GM18508 (cell line): ENCODE measurements around the gene HPRT1.

ENCODE experiments used
- ATAC-seq: cut with Tn5 transposase; IDR thresholded peaks from one replicate; pipeline ENCODE4 v1.9.1; 2021; ENCODE audit warnings: moderate number of reproducible peaks; ENCODE audit not compliant: insufficient read depth, unreplicated experiment

Gene HPRT1

GRCh38 chrX:134541906-134542305, 81.9 kb downstream of the HPRT1 start:
- ATAC-seq, result no peak

- no peak for ATAC-seq
These were observed 82.5 kb downstream of the HPRT1 start for GRCh38 chrX:134542485-134542884.

DNA sequence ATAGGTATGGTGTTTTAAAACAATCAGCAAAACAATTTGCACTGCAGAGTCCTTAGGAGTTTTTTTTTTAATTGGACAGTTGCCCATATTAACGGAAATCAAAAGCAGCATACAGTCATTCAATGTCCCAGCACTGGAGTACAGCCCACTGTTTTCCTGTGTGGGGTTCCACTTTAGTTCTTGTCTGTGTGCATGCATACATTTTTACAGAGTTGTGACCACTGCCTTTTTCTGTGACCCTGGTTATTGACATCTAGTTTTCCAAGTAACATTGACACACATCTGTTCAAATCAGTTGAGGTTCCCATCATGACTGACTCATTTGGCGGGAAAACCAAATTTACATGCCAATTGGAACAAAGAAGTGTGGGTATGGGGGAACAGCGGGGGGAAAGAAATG, 83.3 kb downstream of the HPRT1 start:
- no peak for ATAC-seq

DNA sequence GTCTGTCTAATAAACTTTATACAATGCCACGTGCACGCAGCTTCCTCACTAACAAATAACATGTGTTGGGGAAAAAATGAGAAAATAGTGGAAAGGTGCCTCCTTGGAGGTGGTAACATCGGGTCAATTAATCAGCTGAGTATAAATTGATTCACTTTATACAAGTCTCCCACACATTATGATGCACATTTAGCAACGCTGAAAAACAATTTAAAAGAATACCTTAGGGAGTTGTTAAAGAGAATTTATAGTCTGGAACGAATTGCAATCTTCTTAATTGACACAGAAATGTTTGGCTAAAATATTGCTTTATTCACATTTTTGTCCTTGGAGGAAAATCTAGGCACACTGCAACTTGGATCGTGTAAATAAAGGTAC, 84.2 kb downstream of the HPRT1 start:
- ATAC-seq, result no peak

- ATAC-seq, result no peak
These were observed 84.7 kb downstream of the HPRT1 start for GRCh38 chrX:134544513-134545151.

DNA sequence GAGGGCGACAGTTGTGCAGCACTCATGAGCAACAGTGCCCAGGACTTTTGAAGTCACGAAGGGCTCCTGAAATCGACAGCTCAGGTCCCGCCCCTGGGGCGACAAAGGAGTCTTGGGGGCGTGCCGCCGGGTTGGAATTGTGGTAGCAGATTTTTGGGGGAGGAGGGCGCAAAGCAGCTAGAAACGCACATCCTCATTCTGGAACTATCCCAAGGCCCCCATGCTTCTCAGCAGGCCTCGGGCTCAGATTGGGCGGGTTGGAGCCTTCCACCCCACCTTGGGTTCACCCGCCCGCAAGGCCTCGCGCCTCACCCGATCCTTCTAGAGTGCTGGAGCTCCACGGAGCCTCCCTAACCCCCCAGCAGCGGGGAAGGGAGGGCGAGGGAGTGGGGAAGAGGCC, 85.5 kb downstream of the HPRT1 start:
- ATAC-seq, result no peak

GRCh38 chrX:134546187-134546586, 86.2 kb downstream of the HPRT1 start:
- no peak for ATAC-seq

DNA sequence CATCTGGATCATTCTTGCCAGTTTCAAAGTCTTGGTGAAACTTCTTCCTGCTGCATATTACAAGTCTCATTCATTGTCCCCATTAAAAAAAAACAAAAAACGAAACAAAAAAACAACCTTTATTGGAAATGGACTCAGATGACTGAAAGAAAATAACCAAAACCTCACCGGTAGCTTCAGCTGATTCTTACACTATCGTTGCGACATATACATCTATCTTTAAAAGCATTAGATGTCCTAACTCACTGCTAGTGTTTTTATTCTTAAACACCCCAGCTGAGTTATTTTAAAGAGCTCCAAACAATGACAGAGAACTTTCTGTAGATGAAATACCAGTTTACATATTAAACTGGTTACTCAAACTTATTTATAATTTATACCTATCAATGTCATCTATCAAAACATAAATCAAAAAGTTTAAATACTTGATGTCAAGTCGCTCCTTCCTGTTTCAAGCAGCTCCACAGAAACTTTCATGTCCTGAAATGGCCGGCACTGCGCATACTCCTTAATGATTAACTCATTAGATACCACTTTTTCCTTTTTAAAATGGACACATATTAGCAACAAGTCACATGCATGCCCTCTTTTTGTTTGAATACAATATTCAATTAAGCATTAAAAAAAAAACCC, 87.2 kb downstream of the HPRT1 start:
- ATAC-seq, result no peak

- no peak for ATAC-seq
These were observed 88.6 kb downstream of the HPRT1 start for GRCh38 chrX:134548257-134549201.
